KMS-11 (cell line): Measurements from ENCODE around the gene SYF2.
A peak's percentile ranks its signal among the peaks of the same experiment; 100 is the strongest.

Experiments
- H2AFZ ChIP-seq: fragments of 200-600 bp; sonication (generic); 2 replicates; pipeline ENCODE4 v1.6.1; 2016; ENCODE audit warnings: antibody characterized with exemption, mixed run types, low read depth
- H3K27ac ChIP-seq: fragments of 200-600 bp; sonication (generic); 2 replicates; pipeline ENCODE4 v1.6.1; 2016; ENCODE audit warnings: mild to moderate bottlenecking, mixed run types
- H3K27me3 ChIP-seq: fragments of 200-600 bp; sonication (generic); 2 replicates; pipeline ENCODE4 v1.6.1; 2017; ENCODE audit warnings: mild to moderate bottlenecking, low read depth, mixed run types, moderate library complexity; ENCODE audit not compliant: insufficient read depth
- H3K36me3 ChIP-seq: fragments of 200-600 bp; sonication (generic); 2 replicates; pipeline ENCODE4 v1.6.1; 2017; ENCODE audit warnings: mild to moderate bottlenecking, mixed run types; ENCODE audit not compliant: insufficient read depth
- H3K4me1 ChIP-seq: fragments of 200-600 bp; sonication (generic); 2 replicates; pipeline ENCODE4 v1.6.1; 2016; ENCODE audit warnings: mild to moderate bottlenecking, low read depth, mixed run types; ENCODE audit not compliant: poor library complexity, severe bottlenecking
- H3K4me2 ChIP-seq: fragments of 200-600 bp; sonication (generic); 2 replicates; pipeline ENCODE4 v1.7.0; 2016; ENCODE audit warnings: mild to moderate bottlenecking, mixed run types
- H3K4me3 ChIP-seq: fragments of 200-600 bp; sonication (generic); IDR thresholded peaks from 2 replicates; pipeline ENCODE4 v1.6.1; 2017; ENCODE audit warnings: low read depth, low read length, mixed read lengths; ENCODE audit not compliant: insufficient read depth
- H3K79me2 ChIP-seq: fragments of 200-600 bp; sonication (generic); 2 replicates; pipeline ENCODE4 v1.6.1; 2016; ENCODE audit warnings: low read depth, mixed run types; ENCODE audit not compliant: insufficient read depth
- H3K9ac ChIP-seq: fragments of 200-600 bp; sonication (generic); 2 replicates; pipeline ENCODE4 v1.6.1; 2016; ENCODE audit warnings: mild to moderate bottlenecking, mixed run types
- H4K20me1 ChIP-seq: fragments of 200-600 bp; sonication (generic); 2 replicates; pipeline ENCODE4 v1.6.1; 2016; ENCODE audit warnings: mild to moderate bottlenecking, mixed run types; ENCODE audit not compliant: insufficient read depth
- CTCF ChIP-seq: fragments of 200-600 bp; sonication (generic); conservative IDR thresholded peaks from 2 replicates; pipeline ENCODE4 v1.6.1; 2017; ENCODE audit warnings: low read depth, mild to moderate bottlenecking, antibody characterized with exemption, low read length, moderate library complexity, mixed read lengths

The SYF2 gene

DNA sequence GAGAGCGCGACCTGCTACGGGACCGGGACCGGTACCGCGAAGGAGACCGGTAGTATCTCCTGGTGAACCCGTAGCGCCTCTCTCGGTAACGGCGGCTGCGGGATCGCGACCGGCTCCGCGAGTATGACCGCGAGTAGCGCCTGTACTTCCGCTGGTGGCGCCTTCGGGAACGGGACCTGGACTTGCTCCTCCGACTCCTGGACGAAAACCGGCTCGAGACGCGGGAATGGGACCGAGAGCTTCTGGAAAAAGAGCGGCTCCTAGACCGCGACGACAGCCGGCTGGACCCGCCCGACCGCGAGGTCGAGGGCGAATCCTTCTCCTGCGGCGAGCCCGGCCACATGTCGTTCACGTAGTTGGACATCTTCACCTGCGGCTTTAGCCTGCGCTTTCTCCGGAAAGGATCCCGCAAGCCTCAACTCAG lies 14.3 kb upstream of the SYF2 start:
- Histone ChIP-seq H3K4me3 (peak overlapping the region; percentile 83), H3K4me1 (peaks cover 49% of the 10 kb centered on the region), H3K36me3 (peaks cover 36% of the 10 kb centered on the region), H4K20me1 (peaks cover 16% of the 10 kb centered on the region; the same call in 1 of the 2 replicates), H3K27ac (peak overlapping the region; percentile 91), H3K27me3 (no peaks in the 10 kb centered on the region), H2AFZ (peak overlapping the region; percentile 66; the same call in 1 of the 2 replicates), H3K9ac (peak overlapping the region; percentile 95), H3K4me2 (peak overlapping the region; percentile 94), H3K79me2 (peaks cover 52% of the 10 kb centered on the region)
- TF ChIP-seq CTCF: no peak

- peak overlapping the region; percentile 94 for H3K4me2 ChIP-seq
- TF ChIP-seq CTCF: no peak
- H3K36me3 ChIP-seq: peaks cover 36% of the 10 kb centered on the region
- H3K4me1 ChIP-seq: peaks cover 54% of the 10 kb centered on the region
- peaks cover 16% of the 10 kb centered on the region; the same call in 1 of the 2 replicates for H4K20me1 ChIP-seq
- H3K27ac ChIP-seq: peak overlapping the region; percentile 91; the same call in 1 of the 2 replicates
- no peak overlapping the region for H2AFZ ChIP-seq
- peak overlapping the region; percentile 83 for H3K4me3 ChIP-seq
- H3K27me3 ChIP-seq: no peaks in the 10 kb centered on the region
- peaks cover 52% of the 10 kb centered on the region for H3K79me2 ChIP-seq
- H3K9ac ChIP-seq: peak overlapping the region; percentile 95; the same call in 1 of the 2 replicates
Observed at GRCh38 chr1:25245809-25246599, 13.7 kb upstream of the SYF2 start.

- no peak overlapping the region for H3K4me3 ChIP-seq
- H2AFZ ChIP-seq: no peak overlapping the region
- peak overlapping the region; percentile 95; the same call in 1 of the 2 replicates for H3K9ac ChIP-seq
- no peak for TF ChIP-seq CTCF
- peaks cover 52% of the 10 kb centered on the region for H3K79me2 ChIP-seq
- H3K27ac ChIP-seq: 0 out of 2 replicates have a peak overlapping the region, but pooled peaks have one; percentile 91
- peak overlapping the region; percentile 94 for H3K4me2 ChIP-seq
- peaks cover 36% of the 10 kb centered on the region for H3K36me3 ChIP-seq
- peaks cover 16% of the 10 kb centered on the region; the same call in 1 of the 2 replicates for H4K20me1 ChIP-seq
- peaks cover 57% of the 10 kb centered on the region for H3K4me1 ChIP-seq
- no peaks in the 10 kb centered on the region for H3K27me3 ChIP-seq
Observed at GRCh38 chr1:25245393-25245792, 13.1 kb upstream of the SYF2 start.

DNA sequence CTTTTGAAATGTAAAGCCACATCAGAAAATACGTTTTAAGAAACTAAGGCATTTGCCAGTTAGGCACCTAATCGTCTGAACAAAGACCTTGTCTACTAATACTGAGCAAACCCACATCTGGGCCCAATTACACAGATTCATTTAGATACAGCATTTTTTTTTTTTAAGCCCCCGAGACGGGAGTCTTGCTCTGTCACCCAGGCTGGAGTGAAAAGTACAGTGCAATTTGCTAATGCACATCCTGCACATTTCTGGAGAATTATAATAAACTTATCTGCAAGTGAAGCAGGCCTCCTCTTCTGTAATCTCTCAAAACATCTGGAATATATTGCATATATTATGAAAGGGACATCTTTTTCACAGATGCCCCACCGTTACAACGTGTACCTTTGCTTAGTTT lies 11.6 kb upstream of the SYF2 start:
- no peak for TF ChIP-seq CTCF
- no peak overlapping the region for H3K4me2 ChIP-seq
- peaks cover 36% of the 10 kb centered on the region for H3K36me3 ChIP-seq

More for the DNA sequence above, 11.6 kb upstream of the SYF2 start:
- Histone ChIP-seq H3K27me3 (no peaks in the 10 kb centered on the region), H3K4me1 (peaks cover 62% of the 10 kb centered on the region), H3K27ac (no peak overlapping the region), H3K79me2 (peaks cover 52% of the 10 kb centered on the region), H3K4me3 (no peak overlapping the region), H3K9ac (no peak overlapping the region), H2AFZ (no peak overlapping the region), H4K20me1 (peaks cover 16% of the 10 kb centered on the region; the same call in 1 of the 2 replicates)
